CD4-positive, alpha-beta memory T cell (primary cell): ENCODE data around the gene CRYBA2. TPM values are rescaled to one million over a fixed set of nuclear protein-coding genes. Genes with fewer than 3 reads are reported as not detected.

Experiments used
- CTCF ChIA-PET: fragments of 350-600 bp; sonication (Branson Sonifier 250); formaldehyde crosslinking; loops from one replicate; lab custom pipeline; 2021; ENCODE audit warnings: inconsistent platforms; ENCODE audit not compliant: partially characterized antibody; lab: Charles Lee
- POLR2A ChIA-PET: fragments of 350-600 bp; sonication (Branson Sonifier 250); formaldehyde crosslinking; loops from one replicate; lab custom pipeline; 2021; ENCODE audit not compliant: partially characterized antibody; lab: Charles Lee
- DNase-seq, 5 donors: peaks; one replicate each; pipeline versions ENCODE4 v3.0.0 to v3.0.0-alpha.2; 2020 to 2022; ENCODE audit warnings: mixed read lengths in 1 of 5
- H3K27ac ChIP-seq: one replicate; pipeline ENCODE4 v1.7.0; 2013; ENCODE audit warnings: low read depth, low read length
- H3K27me3 ChIP-seq: 2 replicates; pipeline ENCODE4 v1.7.0; 2013; ENCODE audit warnings: mild to moderate bottlenecking, low read length, moderate library complexity; ENCODE audit not compliant: insufficient read depth
- H3K36me3 ChIP-seq: 2 replicates; pipeline ENCODE4 v1.7.0; 2013; ENCODE audit warnings: mild to moderate bottlenecking, low read length, moderate library complexity; ENCODE audit not compliant: insufficient read depth
- H3K4me1 ChIP-seq: 2 replicates; pipeline ENCODE4 v1.7.0; 2013; ENCODE audit warnings: mild to moderate bottlenecking, low read length, moderate library complexity; ENCODE audit not compliant: insufficient read depth
- H3K4me3 ChIP-seq, 2 donors: one replicate each; pipeline ENCODE4 v1.7.0; 2013; ENCODE audit warnings: low read length in 2 of 2, mild to moderate bottlenecking in 1 of 2
- H3K9me3 ChIP-seq, 2 donors: one replicate each; pipeline ENCODE4 v1.7.0; 2013; ENCODE audit warnings: low read length in 2 of 2, control low read depth in 1 of 2; ENCODE audit not compliant: control insufficient read depth in 1 of 2
- H3K27ac Mint-ChIP-seq, 7 donors: one replicate each; pipeline ENCODE4 v1.8.0; 2020 to 2021; ENCODE audit warnings: mixed read lengths in 7 of 7, mild to moderate bottlenecking in 6 of 7, inconsistent platforms in 3 of 7, moderate library complexity in 3 of 7
- H3K27me3 Mint-ChIP-seq, 2 donors: one replicate each; pipeline ENCODE4 v1.8.0; 2020 to 2021; ENCODE audit warnings: mixed read lengths in 2 of 2
- H3K36me3 Mint-ChIP-seq, 2 donors: one replicate each; pipeline ENCODE4 v1.8.0; 2020 to 2021; ENCODE audit warnings: mixed read lengths in 2 of 2, inconsistent platforms in 1 of 2, mild to moderate bottlenecking in 1 of 2
- H3K4me1 Mint-ChIP-seq, 4 donors: one replicate each; pipeline ENCODE4 v1.8.0; 2020 to 2021; ENCODE audit warnings: mixed read lengths in 4 of 4, mild to moderate bottlenecking in 1 of 4
- H3K4me3 Mint-ChIP-seq, 8 donors: one replicate each; pipeline ENCODE4 v1.8.0; 2020 to 2021; ENCODE audit warnings: mixed read lengths in 8 of 8, mild to moderate bottlenecking in 7 of 8, moderate library complexity in 6 of 8, inconsistent platforms in 3 of 8
- H3K9me3 Mint-ChIP-seq, 8 donors: one replicate each; pipeline ENCODE4 v1.8.0; 2020 to 2021; ENCODE audit warnings: mixed read lengths in 8 of 8, mild to moderate bottlenecking in 5 of 8, inconsistent platforms in 3 of 8, moderate library complexity in 1 of 8
- intact Hi-C: fragments of 100-400 bp; cut with micrococcal nuclease; formaldehyde crosslinking; loops from one replicate; pipeline ENCODE4 v1.15.1; 2023
- polyA plus RNA-seq, 2 donors: library from polyadenylated mRNA; unstranded; fragments of 300-500 nt; fragmentation: Illumina TruSeq; gene quantifications; one replicate each; pipeline ENCODE4 v1.2.3, GENCODE V29; 2021
- total RNA-seq, 2 experiments: library from RNA; stranded (reverse); gene quantifications; one replicate each; pipeline ENCODE4 v1.2.3, GENCODE V29; 2021

Gene CRYBA2
- total and polyA plus RNA-seq, 4 experiments from 2014 or later: not detected

- no peak for DNase-seq
Observed at GRCh38 chr2:219035942-219036341, 42.7 kb upstream of the CRYBA2 start.

GRCh38 chr2:219034823-219035222 lies 41.6 kb upstream of the CRYBA2 start:
- H3K27me3 Mint-ChIP-seq: peaks cover 39 to 40% of the 10 kb centered on the region in 2 donors
- H3K4me1 ChIP-seq: no peaks in the 10 kb centered on the region
- H3K4me3 ChIP-seq: no peak overlapping the region
- POLR2A ChIA-PET: no interaction called here
- H3K27ac ChIP-seq: no peak overlapping the region
- H3K4me1 Mint-ChIP-seq: peaks cover 0 to 1% (median 0%) of the 10 kb centered on the region in 4 donors
- no peaks in the 10 kb centered on the region for H3K27me3 ChIP-seq
- no peaks in the 10 kb centered on the region for H3K36me3 Mint-ChIP-seq
- H3K27ac Mint-ChIP-seq: no peak overlapping the region
- H3K36me3 ChIP-seq: no peaks in the 10 kb centered on the region
- DNase-seq: no peak
- no peaks in the 10 kb centered on the region for H3K9me3 ChIP-seq
- no peaks in the 10 kb centered on the region for H3K9me3 Mint-ChIP-seq
- intact Hi-C loops: no loop called here
- CTCF ChIA-PET: no interaction called here
- H3K4me3 Mint-ChIP-seq: no peak overlapping the region

More at GRCh38 chr2:219035942-219036341, 42.7 kb upstream of the CRYBA2 start:
- intact Hi-C loops: no loop called here
- H3K4me1 Mint-ChIP-seq: peaks cover 0 to 2% (median under 1%) of the 10 kb centered on the region in 4 donors
- H3K27ac ChIP-seq: no peak overlapping the region
- no peaks in the 10 kb centered on the region for H3K9me3 Mint-ChIP-seq
- H3K4me1 ChIP-seq: peaks cover 2% of the 10 kb centered on the region
- H3K36me3 ChIP-seq: no peaks in the 10 kb centered on the region
- H3K4me3 Mint-ChIP-seq: no peak overlapping the region
- no peaks in the 10 kb centered on the region for H3K9me3 ChIP-seq
- H3K4me3 ChIP-seq: no peak overlapping the region
- H3K36me3 Mint-ChIP-seq: no peaks in the 10 kb centered on the region
- peaks cover 6% of the 10 kb centered on the region for H3K27me3 ChIP-seq
- ChIA-PET POLR2A (no interaction called here), CTCF (interaction anchor here (0.7 to 1.1 kb wide), 2 partner anchors 9 to 12 kb away, joined by 3 read pairs; no protein-coding TSS in a partner anchor)
- peaks cover 37 to 42% of the 10 kb centered on the region in 2 donors for H3K27me3 Mint-ChIP-seq
- no peak overlapping the region for H3K27ac Mint-ChIP-seq

- no peaks in the 10 kb centered on the region for H3K27me3 ChIP-seq
- H3K9me3 ChIP-seq: no peaks in the 10 kb centered on the region
- H3K27me3 Mint-ChIP-seq: peaks cover 27 to 33% of the 10 kb centered on the region in 2 donors
- no peak for DNase-seq
- H3K4me1 ChIP-seq: no peaks in the 10 kb centered on the region
- intact Hi-C loops: no loop called here
- peaks cover 0 to 1% (median 0%) of the 10 kb centered on the region in 4 donors for H3K4me1 Mint-ChIP-seq
- H3K27ac ChIP-seq: no peak overlapping the region
- ChIA-PET POLR2A (no interaction called here), CTCF (interaction anchor here (0.6 to 3.4 kb wide), 3 partner anchors 21 to 123 kb away, joined by 3 to 62 read pairs (median 5); no protein-coding TSS in a partner anchor)
- H3K27ac Mint-ChIP-seq: no peak overlapping the region
- no peak overlapping the region for H3K4me3 Mint-ChIP-seq
- H3K36me3 Mint-ChIP-seq: no peaks in the 10 kb centered on the region
- H3K9me3 Mint-ChIP-seq: no peaks in the 10 kb centered on the region
- H3K36me3 ChIP-seq: no peaks in the 10 kb centered on the region
- no peak overlapping the region for H3K4me3 ChIP-seq
Observed at GRCh38 chr2:219032051-219032745, 39.0 kb upstream of the CRYBA2 start.

- Histone ChIP-seq H3K4me1 (no peaks in the 10 kb centered on the region), H3K27me3 (no peaks in the 10 kb centered on the region), H3K4me3 (no peak overlapping the region), H3K36me3 (no peaks in the 10 kb centered on the region), H3K9me3 (no peaks in the 10 kb centered on the region), H3K27ac (no peak overlapping the region)
- H3K27me3 Mint-ChIP-seq: peaks cover 22 to 30% of the 10 kb centered on the region in 2 donors
- no peak overlapping the region for H3K27ac Mint-ChIP-seq
- CTCF ChIA-PET: interaction anchor here (1.0 to 4.6 kb wide), 9 partner anchors 10 to 268 kb away, joined by 3 to 62 read pairs (median 4); partner anchors contain the start of gene NHEJ1
- no peak overlapping the region for H3K4me3 Mint-ChIP-seq
- intact Hi-C loops: no loop called here
- no peaks in the 10 kb centered on the region for H3K36me3 Mint-ChIP-seq
- POLR2A ChIA-PET: no interaction called here
- no peaks in the 10 kb centered on the region for H3K9me3 Mint-ChIP-seq
- peaks cover 0 to 1% (median 0%) of the 10 kb centered on the region in 4 donors for H3K4me1 Mint-ChIP-seq
- no peak for DNase-seq
Observed at GRCh38 chr2:219031005-219031738, 38.0 kb upstream of the CRYBA2 start.

- Mint-ChIP-seq H3K27me3 (peaks cover 18 to 26% of the 10 kb centered on the region in 2 donors), H3K4me3 (no peak overlapping the region), H3K4me1 (peaks cover 0 to 1% (median 0%) of the 10 kb centered on the region in 4 donors), H3K27ac (peak overlapping the region in 1 of 7 donors; percentile 21), H3K36me3 (no peaks in the 10 kb centered on the region), H3K9me3 (no peaks in the 10 kb centered on the region)
- no peak overlapping the region for H3K27ac ChIP-seq
- no peaks in the 10 kb centered on the region for H3K4me1 ChIP-seq
- intact Hi-C loops: no loop called here
- no peak overlapping the region for H3K4me3 ChIP-seq
- H3K27me3 ChIP-seq: no peaks in the 10 kb centered on the region
- POLR2A ChIA-PET: interaction anchor here (1.2 kb wide), 1 partner anchor 10 kb away, joined by 3 read pairs; no protein-coding TSS in a partner anchor
- no peaks in the 10 kb centered on the region for H3K36me3 ChIP-seq
- no peak for DNase-seq
- CTCF ChIA-PET: interaction anchor here (0.6 to 4.6 kb wide), 38 partner anchors 8 to 324 kb away, joined by 3 to 62 read pairs (median 4); partner anchors contain the start of gene NHEJ1
- no peaks in the 10 kb centered on the region for H3K9me3 ChIP-seq
Observed at GRCh38 chr2:219030177-219030940, 37.1 kb upstream of the CRYBA2 start.

- intact Hi-C loops: loop anchor here (1.0 kb wide), 3 partner anchors 90 to 269 kb away; no protein-coding TSS in a partner anchor
Observed at GRCh38 chr2:219029829-219030165, 36.6 kb upstream of the CRYBA2 start.

More at GRCh38 chr2:219029829-219030165, 36.6 kb upstream of the CRYBA2 start:
- POLR2A ChIA-PET: interaction anchor here (1.2 kb wide), 1 partner anchor 9 kb away, joined by 3 read pairs; no protein-coding TSS in a partner anchor
- DNase-seq: peak; percentile 69 to 76 (median 73)
- Mint-ChIP-seq H3K36me3 (no peaks in the 10 kb centered on the region), H3K9me3 (no peaks in the 10 kb centered on the region), H3K4me1 (peaks cover 0 to 1% (median 0%) of the 10 kb centered on the region in 4 donors), H3K4me3 (no peak overlapping the region), H3K27ac (peak overlapping the region in 1 of 7 donors; percentile 21), H3K27me3 (peaks cover 16 to 21% of the 10 kb centered on the region in 2 donors)
- Histone ChIP-seq H3K4me1 (no peaks in the 10 kb centered on the region), H3K4me3 (no peak overlapping the region), H3K36me3 (no peaks in the 10 kb centered on the region), H3K9me3 (no peaks in the 10 kb centered on the region), H3K27ac (no peak overlapping the region), H3K27me3 (no peaks in the 10 kb centered on the region)
- CTCF ChIA-PET: interaction anchor here (0.6 to 4.6 kb wide), 38 partner anchors 9 to 324 kb away, joined by 3 to 62 read pairs (median 4); partner anchors contain the start of gene NHEJ1
